Uterus (tissue), 2 donors: ENCODE data around the gene VWA7.

Experiments used
- POLR2A ChIP-seq, 2 donors: fragments of 450-650 bp; IDR thresholded peaks; one replicate each; pipeline ENCODE4 v1.6.1; 2016; ENCODE audit warnings: antibody characterized with exemption in 2 of 2, mild to moderate bottlenecking in 1 of 2, moderate library complexity in 1 of 2
- TF ChIP-seq, protein P1 (sequence below), 4 experiments: fragments of 200-600 bp in 2 of 4; fragments of 450-650 bp in 2 of 4; sonication (generic) in 2 of 4; IDR thresholded peaks; one replicate each; pipeline ENCODE4 v1.5.1; 2016 to 2019; ENCODE audit warnings: antibody characterized with exemption in 4 of 4, mild to moderate bottlenecking in 2 of 4, moderate library complexity in 1 of 4

DNA sequence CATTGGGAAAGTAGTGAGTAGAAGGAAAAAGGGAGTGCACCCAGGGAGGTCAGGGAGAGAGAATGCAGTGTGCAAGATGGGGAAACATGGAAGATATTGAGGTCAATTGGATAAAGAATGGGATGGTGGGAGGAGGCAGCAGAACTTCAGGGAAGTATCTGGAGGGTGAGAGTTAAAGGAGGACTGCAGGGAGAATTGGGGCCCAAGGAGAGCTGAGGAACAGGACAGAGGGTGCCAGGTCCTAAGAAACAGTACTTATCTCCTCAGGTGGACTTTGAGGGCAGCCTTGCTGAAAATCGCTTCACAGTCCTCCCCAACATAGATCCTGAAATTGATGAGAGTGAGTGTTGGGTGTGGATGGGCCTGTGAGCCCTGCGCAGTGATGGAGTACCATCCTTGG, 18.8 kb downstream of the VWA7 start:
- TF ChIP-seq, protein P1, sequence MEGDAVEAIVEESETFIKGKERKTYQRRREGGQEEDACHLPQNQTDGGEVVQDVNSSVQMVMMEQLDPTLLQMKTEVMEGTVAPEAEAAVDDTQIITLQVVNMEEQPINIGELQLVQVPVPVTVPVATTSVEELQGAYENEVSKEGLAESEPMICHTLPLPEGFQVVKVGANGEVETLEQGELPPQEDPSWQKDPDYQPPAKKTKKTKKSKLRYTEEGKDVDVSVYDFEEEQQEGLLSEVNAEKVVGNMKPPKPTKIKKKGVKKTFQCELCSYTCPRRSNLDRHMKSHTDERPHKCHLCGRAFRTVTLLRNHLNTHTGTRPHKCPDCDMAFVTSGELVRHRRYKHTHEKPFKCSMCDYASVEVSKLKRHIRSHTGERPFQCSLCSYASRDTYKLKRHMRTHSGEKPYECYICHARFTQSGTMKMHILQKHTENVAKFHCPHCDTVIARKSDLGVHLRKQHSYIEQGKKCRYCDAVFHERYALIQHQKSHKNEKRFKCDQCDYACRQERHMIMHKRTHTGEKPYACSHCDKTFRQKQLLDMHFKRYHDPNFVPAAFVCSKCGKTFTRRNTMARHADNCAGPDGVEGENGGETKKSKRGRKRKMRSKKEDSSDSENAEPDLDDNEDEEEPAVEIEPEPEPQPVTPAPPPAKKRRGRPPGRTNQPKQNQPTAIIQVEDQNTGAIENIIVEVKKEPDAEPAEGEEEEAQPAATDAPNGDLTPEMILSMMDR (IDR thresholded peaks at IDR 0.05) = no peak
- TF ChIP-seq POLR2A (IDR thresholded peaks at IDR 0.05) = no peak
